ENCODE data around the gene DNAJB11.

DNAJB11 gene

DNA sequence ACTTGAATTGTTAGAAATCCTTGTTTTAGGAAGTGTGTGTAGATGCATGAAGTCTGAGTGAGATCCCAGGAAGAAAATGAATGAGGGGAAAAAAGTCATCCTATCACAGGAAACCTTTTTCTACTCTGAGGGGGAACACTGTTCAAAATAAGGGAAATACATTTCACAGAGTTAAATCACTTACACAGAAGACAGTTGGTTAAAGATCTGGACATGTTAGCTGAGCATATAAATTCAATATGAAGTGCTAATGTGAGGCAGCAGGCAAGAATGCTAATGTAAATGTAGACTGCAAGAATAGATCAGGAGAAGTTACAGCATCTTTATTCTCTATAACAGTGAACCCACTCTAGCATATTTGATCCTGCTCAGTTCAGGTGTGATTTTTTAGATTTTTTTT lies 5.9 kb upstream of the DNAJB11 start:
- TF ChIP-seq, protein P1, sequence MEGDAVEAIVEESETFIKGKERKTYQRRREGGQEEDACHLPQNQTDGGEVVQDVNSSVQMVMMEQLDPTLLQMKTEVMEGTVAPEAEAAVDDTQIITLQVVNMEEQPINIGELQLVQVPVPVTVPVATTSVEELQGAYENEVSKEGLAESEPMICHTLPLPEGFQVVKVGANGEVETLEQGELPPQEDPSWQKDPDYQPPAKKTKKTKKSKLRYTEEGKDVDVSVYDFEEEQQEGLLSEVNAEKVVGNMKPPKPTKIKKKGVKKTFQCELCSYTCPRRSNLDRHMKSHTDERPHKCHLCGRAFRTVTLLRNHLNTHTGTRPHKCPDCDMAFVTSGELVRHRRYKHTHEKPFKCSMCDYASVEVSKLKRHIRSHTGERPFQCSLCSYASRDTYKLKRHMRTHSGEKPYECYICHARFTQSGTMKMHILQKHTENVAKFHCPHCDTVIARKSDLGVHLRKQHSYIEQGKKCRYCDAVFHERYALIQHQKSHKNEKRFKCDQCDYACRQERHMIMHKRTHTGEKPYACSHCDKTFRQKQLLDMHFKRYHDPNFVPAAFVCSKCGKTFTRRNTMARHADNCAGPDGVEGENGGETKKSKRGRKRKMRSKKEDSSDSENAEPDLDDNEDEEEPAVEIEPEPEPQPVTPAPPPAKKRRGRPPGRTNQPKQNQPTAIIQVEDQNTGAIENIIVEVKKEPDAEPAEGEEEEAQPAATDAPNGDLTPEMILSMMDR (IDR thresholded peaks at IDR 0.05; ENCODE audit: low read depth, low read length), result no peak
- H3K4me3 ChIP-seq (ENCODE audit: low read depth, low read length), result no peak overlapping the region

DNA sequence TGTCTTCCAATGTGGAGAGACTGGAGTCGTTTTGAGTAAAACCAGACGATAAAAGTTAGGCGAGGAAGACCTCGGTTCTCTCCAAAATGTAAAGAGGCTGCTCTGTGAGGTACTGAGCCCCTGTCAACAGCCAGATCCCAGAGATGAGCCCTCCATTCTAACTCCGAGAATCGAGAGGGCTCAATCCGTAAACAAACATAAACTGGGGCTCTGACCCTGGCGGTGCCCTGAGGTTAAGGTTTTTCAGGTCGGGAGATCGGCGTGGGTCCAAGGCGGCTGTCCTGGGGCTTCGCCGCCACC lies 3.8 kb upstream of the DNAJB11 start:
- TF ChIP-seq, protein P1 (IDR thresholded peaks at IDR 0.05; ENCODE audit: low read depth, low read length), result no peak
- peak overlapping the region; percentile 97 for H3K4me3 ChIP-seq (ENCODE audit: low read depth, low read length)

DNA sequence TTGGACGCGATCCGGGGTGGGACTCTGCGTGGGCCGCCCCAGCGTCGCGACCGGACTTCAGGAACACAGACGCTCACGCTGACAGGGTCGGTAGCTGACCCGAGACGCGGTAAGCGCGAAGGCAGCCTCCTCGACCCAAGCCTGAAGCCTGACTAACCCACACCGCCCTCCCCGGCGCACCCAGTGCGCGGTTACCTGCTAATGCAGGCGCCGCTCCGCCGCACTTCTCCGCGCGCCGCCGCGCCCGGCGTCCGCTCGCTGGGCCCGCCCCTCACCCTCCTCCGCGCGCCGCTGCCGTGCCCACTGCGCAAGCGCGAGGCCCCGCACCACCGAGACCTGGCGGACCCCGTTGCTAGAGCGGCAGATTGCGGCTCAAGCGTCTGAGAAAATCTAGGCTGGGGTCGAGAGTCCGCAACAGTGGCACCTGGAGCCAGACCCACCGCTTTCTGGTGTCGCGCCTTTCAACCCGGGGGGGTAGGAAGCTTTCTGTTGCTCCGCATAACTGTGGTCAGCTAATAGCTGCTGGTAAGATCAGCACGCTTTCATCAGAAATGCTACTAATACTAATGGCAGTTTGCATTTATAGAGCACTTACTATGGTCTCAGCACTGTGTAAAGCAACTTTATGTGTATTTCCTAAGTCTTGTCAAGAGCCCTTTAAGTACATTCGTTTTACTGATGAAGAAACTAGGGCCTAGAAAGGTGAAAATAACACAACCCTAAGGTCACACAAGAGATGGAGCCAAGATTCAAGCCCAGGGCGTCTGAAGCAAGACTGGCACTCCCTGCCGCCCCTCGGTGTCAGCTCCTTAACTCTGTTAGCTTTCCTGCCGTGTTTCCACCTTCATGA lies 3.2 kb upstream of the DNAJB11 start, which contains the start of gene TBCCD1:
TBCCD1 (minus strand) TSS at position 268 of the 850 bp plus-strand sequence. CDS start 3,010 bp downstream, outside the sequence.
- TF ChIP-seq, protein P1 (IDR thresholded peaks at IDR 0.05; ENCODE audit: low read depth, low read length), result no peak
- H3K4me3 ChIP-seq (ENCODE audit: low read depth, low read length), result peak within 1 kb of the TSS; percentile 97

DNA sequence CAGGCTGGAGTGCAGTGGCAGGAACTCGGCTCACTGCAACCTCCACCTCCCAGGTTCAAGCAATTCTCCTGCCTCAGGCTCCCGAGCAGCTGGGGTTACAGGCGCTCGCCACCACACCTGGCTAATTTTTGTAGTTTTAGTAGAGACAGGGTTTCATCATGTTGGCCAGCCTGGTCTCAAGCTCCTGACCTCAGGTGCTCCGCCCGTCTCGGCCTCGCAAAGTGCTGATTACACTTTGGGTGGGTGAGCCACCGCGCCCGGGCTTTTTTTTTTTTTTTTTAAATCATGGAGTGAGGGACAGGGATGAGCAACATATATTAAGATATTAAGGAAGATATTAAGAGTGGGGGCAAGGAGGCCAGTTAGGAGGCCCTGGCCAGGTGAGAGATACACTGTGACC lies 1.2 kb upstream of the DNAJB11 start:
- H3K4me3 ChIP-seq (ENCODE audit: low read depth, low read length), result peak overlapping the region; percentile 79

DNA sequence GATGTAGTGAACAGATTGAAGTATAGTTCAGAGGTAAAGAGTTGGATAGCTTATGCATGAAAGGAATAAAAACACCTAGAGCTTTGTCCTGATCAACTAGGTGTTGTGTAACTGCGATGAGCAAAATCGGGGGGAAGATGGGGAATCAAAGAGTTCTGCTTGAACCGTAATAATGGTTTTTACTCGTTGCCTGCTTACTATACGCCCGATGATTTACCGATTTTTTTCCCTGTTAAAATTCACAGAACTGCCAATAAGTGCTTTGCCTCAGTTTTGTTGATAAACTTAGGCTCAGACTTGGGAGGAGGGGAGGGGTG lies 783 bp upstream of the DNAJB11 start:
- TF ChIP-seq, protein P1 (IDR thresholded peaks at IDR 0.05; ENCODE audit: low read depth, low read length), result no peak
- H3K4me3 ChIP-seq (ENCODE audit: low read depth, low read length), result peak overlapping the region; percentile 79

DNA sequence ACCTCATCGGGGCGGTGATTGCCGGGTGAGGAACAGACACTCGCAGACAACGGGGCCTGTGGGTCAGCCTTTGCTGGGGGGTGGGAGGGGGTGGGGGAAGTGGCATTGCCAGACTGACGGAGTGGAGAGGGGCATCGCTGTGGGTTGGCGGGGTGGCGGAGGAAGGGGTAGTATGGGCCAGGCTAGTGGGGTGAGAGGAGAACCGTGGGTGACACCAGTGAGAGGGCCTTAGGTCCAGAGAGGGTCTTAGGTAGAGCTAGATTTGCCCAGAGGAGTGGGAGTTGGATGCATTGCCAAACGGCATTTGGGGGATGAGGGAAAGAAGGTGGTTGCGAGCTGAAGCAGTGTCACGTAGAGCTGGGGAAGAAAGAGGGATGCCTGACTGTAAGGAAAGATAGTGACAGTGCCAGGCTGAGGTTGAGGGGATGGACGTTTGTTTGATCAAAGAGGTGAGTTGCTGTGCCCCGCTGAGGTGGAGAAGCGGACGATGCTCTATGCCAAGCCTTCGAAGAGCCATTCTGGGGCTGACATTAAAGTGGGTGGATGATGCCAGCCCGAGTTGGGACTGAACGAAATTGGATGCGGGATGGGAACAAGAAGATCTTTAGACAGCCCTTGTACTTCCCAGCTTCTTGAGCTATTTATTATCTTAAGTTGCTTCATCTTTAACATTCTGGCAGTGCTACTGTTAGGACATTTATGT lies 572 bp downstream of the DNAJB11 start:
- TF ChIP-seq, protein P1 (IDR thresholded peaks at IDR 0.05; ENCODE audit: low read depth, low read length), result no peak
- peak overlapping the region; percentile 79 for H3K4me3 ChIP-seq (ENCODE audit: low read depth, low read length)

DNA sequence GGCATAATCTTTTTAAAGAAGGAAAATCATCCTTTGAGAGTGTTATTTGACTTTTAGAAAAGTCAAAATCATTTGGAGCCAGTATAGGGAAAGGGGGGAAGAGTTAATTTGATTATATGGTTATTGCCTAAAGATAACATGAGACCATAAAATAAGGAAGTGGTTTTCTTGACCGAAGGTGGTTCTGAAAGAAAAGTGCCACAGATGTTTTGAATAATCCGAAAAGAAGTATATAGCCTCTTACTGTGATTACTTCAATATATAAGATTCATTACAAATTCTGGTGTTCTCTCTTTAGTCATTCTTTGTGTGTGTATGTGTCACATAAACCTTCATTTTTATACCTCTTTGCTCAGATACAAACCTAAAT lies 1.1 kb downstream of the DNAJB11 start:
- TF ChIP-seq, protein P1 (IDR thresholded peaks at IDR 0.05; ENCODE audit: low read depth, low read length), result no peak
- peak overlapping the region; percentile 79 for H3K4me3 ChIP-seq (ENCODE audit: low read depth, low read length)

Measured in WI38 (cell line).